T-cell (primary cell): ENCODE data around the gene POU2F3. TPM values are rescaled to one million over a fixed set of nuclear protein-coding genes. Genes with fewer than 3 reads are reported as not detected.

Source experiments
- ATAC-seq, 4 experiments: fragments of 200-7000 bp in 3 of 4; fragments of 150-1000 bp in 1 of 4; cut with Tn5 transposase; replicated peaks in 1 of 4; 1 replicate in 3 of 4; 2 replicates in 1 of 4; pipeline ENCODE4 v1.10.0; 2021; ENCODE audit warnings: moderate library complexity in 3 of 4, mild to moderate bottlenecking in 2 of 4, moderate number of reproducible peaks in 1 of 4
- CTCF ChIA-PET, 2 donors: fragments of 300-600 bp; sonication (Branson Sonifier 250); formaldehyde crosslinking; loops; one replicate each; lab custom pipeline; 2022; ENCODE audit warnings: antibody characterized with exemption in 2 of 2; lab: Charles Lee
- POLR2A ChIA-PET, 2 donors: fragments of 300-600 bp; sonication (Branson Sonifier 250); formaldehyde crosslinking; loops; one replicate each; lab custom pipeline; 2022; ENCODE audit warnings: antibody characterized with exemption in 2 of 2; lab: Charles Lee
- DNase-seq, 35 experiments: peaks; one replicate each; pipeline versions ENCODE4 v3.0.0 to v3.0.0-alpha.2; 2013 to 2023
- H3K27ac ChIP-seq: one replicate; pipeline ENCODE4 v1.5.1; 2013; ENCODE audit warnings: low read length
- H3K27me3 ChIP-seq, 2 experiments: replicated peaks in 1 of 2; 1 replicate in 1 of 2; 2 replicates in 1 of 2; pipeline versions ENCODE4 v1.6.1 to v1.7.0; 2013; ENCODE audit warnings: low read length in 1 of 2, mixed read lengths in 1 of 2; ENCODE audit not compliant: control insufficient read depth in 2 of 2, insufficient read depth in 2 of 2; ENCODE audit errors: extremely low read depth in 1 of 2
- H3K36me3 ChIP-seq, 2 donors: 1 replicate in 1 of 2; 2 replicates in 1 of 2; pipeline versions ENCODE4 v1.6.1 to v1.7.0; 2013; ENCODE audit warnings: low read length in 1 of 2; ENCODE audit not compliant: control insufficient read depth in 2 of 2, insufficient read depth in 1 of 2; ENCODE audit errors: extremely low read depth in 1 of 2
- H3K4me1 ChIP-seq, 2 experiments: 1 replicate in 1 of 2; 2 replicates in 1 of 2; pipeline versions ENCODE4 v1.6.1 to v1.7.0; 2013; ENCODE audit warnings: low read length in 2 of 2, mixed read lengths in 1 of 2; ENCODE audit not compliant: insufficient read depth in 2 of 2, control insufficient read depth in 1 of 2; ENCODE audit errors: extremely low read depth in 1 of 2
- H3K4me3 ChIP-seq, 2 donors: 1 replicate in 1 of 2; 2 replicates in 1 of 2; pipeline versions ENCODE4 v1.5.1 to v1.7.0; 2013; ENCODE audit warnings: mild to moderate bottlenecking in 2 of 2, low read length in 1 of 2, moderate library complexity in 1 of 2; ENCODE audit not compliant: control insufficient read depth in 1 of 2; ENCODE audit errors: extremely low read depth in 1 of 2
- H3K9me3 ChIP-seq: 2 replicates; pipeline ENCODE4 v1.7.0; 2013
- H3K27ac Mint-ChIP-seq, 2 donors: one replicate each; pipeline ENCODE4 v1.8.0; 2020 to 2021; ENCODE audit warnings: mild to moderate bottlenecking in 2 of 2, mixed read lengths in 2 of 2
- H3K27me3 Mint-ChIP-seq, 2 donors: one replicate each; pipeline ENCODE4 v1.8.0; 2021 to 2022; ENCODE audit warnings: mixed read lengths in 2 of 2
- H3K36me3 Mint-ChIP-seq: one replicate; pipeline ENCODE4 v1.8.0; 2021; ENCODE audit warnings: mixed read lengths
- H3K4me1 Mint-ChIP-seq, 3 donors: one replicate each; pipeline ENCODE4 v1.8.0; 2020 to 2022; ENCODE audit warnings: mixed read lengths in 3 of 3, mild to moderate bottlenecking in 1 of 3
- H3K4me3 Mint-ChIP-seq, 3 donors: one replicate each; pipeline ENCODE4 v1.8.0; 2020 to 2022; ENCODE audit warnings: mild to moderate bottlenecking in 3 of 3, mixed read lengths in 3 of 3, moderate library complexity in 3 of 3
- H3K9me3 Mint-ChIP-seq, 3 donors: one replicate each; pipeline ENCODE4 v1.8.0; 2020 to 2022; ENCODE audit warnings: mixed read lengths in 3 of 3
- WGBS: methylation state at CpG from one replicate; pipeline ENCODE4 v1.1.5; 2013; ENCODE audit warnings: missing lambda C conversion rate; ENCODE audit not compliant: insufficient coverage; 5-methylcytosine and 5-hydroxymethylcytosine counted together
- total RNA-seq, 35 experiments: library from RNA in 6 of 35; stranded (reverse) in 6 of 35; fragments of 120-200 nt in 1 of 35; gene quantifications; one replicate each; pipeline versions ENCODE4 v1.2.1 to v1.2.4 and lab custom pipeline; 2013 to 2026

POU2F3 gene
- total RNA-seq, 5 donors from 2014 or later (not counting 1 experiment from before 2014, with no cell fraction given), result not detected

- H3K36me3 Mint-ChIP-seq, result no peaks in the 10 kb centered on the region
- H3K9me3 Mint-ChIP-seq, result no peaks in the 10 kb centered on the region
- no peak overlapping the region for H3K27ac Mint-ChIP-seq
- H3K4me1 Mint-ChIP-seq, result no peaks in the 10 kb centered on the region
- DNase-seq (no peak), ATAC-seq (no peak)
- Histone ChIP-seq H3K27ac (no peak overlapping the region), H3K36me3 (no peaks in the 10 kb centered on the region), H3K4me3 (no peak overlapping the region), H3K27me3 (peaks cover 0 to 35% of the 10 kb centered on the region in 2 experiments), H3K9me3 (no peaks in the 10 kb centered on the region), H3K4me1 (no peaks in the 10 kb centered on the region)
- CTCF ChIA-PET, result no interaction called here
- POLR2A ChIA-PET, result no interaction called here
- 81% methylated on average over 8 of the region's 11 CpGs for WGBS
- H3K4me3 Mint-ChIP-seq, result no peak overlapping the region
- peaks cover 7 to 18% of the 10 kb centered on the region in 2 donors for H3K27me3 Mint-ChIP-seq
These were observed 67.5 kb downstream of the POU2F3 start for GRCh38 chr11:120307476-120307875.

- Mint-ChIP-seq H3K36me3 (no peaks in the 10 kb centered on the region), H3K27ac (no peak overlapping the region), H3K9me3 (no peaks in the 10 kb centered on the region), H3K27me3 (peaks cover 12 to 16% of the 10 kb centered on the region in 2 donors), H3K4me1 (no peaks in the 10 kb centered on the region), H3K4me3 (no peak overlapping the region)
- H3K27ac ChIP-seq, result no peak overlapping the region
- no peaks in the 10 kb centered on the region for H3K4me1 ChIP-seq
- H3K27me3 ChIP-seq, result peaks cover 0 to 30% of the 10 kb centered on the region in 2 experiments
- H3K4me3 ChIP-seq, result no peak overlapping the region
- no peak for ATAC-seq
- no peaks in the 10 kb centered on the region for H3K36me3 ChIP-seq
- 84% methylated on average over 5 of the region's 7 CpGs for WGBS
- ChIA-PET POLR2A (no interaction called here), CTCF (interaction anchor here in 1 of 2 donors (0.6 kb wide), 1 partner anchor 13 kb away, joined by 3 read pairs; no protein-coding TSS in a partner anchor)
- no peak for DNase-seq
- H3K9me3 ChIP-seq, result no peaks in the 10 kb centered on the region
These were observed 68.1 kb downstream of the POU2F3 start for GRCh38 chr11:120308081-120308480.

- Histone ChIP-seq H3K27me3 (peaks cover 0 to 25% of the 10 kb centered on the region in 2 experiments), H3K27ac (no peak overlapping the region), H3K4me1 (no peaks in the 10 kb centered on the region), H3K36me3 (no peaks in the 10 kb centered on the region), H3K9me3 (no peaks in the 10 kb centered on the region), H3K4me3 (no peak overlapping the region)
- Mint-ChIP-seq H3K9me3 (no peaks in the 10 kb centered on the region), H3K36me3 (no peaks in the 10 kb centered on the region), H3K4me1 (no peaks in the 10 kb centered on the region), H3K4me3 (no peak overlapping the region), H3K27ac (no peak overlapping the region), H3K27me3 (peaks cover 7 to 11% of the 10 kb centered on the region in 2 donors)
- DNase-seq (no peak), ATAC-seq (no peak)
- CTCF ChIA-PET, result no interaction called here
- 67% methylated on average over 3 of the region's 3 CpGs for WGBS
- POLR2A ChIA-PET, result no interaction called here
These were observed 70.9 kb downstream of the POU2F3 start for GRCh38 chr11:120310870-120311269.

GRCh38 chr11:120314861-120315260 lies 74.9 kb downstream of the POU2F3 start:
- peaks cover 0 to 12% of the 10 kb centered on the region in 2 experiments for H3K27me3 ChIP-seq
- no peaks in the 10 kb centered on the region for H3K9me3 Mint-ChIP-seq
- H3K4me3 ChIP-seq, result no peak overlapping the region
- no peaks in the 10 kb centered on the region for H3K9me3 ChIP-seq
- no peaks in the 10 kb centered on the region for H3K36me3 Mint-ChIP-seq
- H3K27ac Mint-ChIP-seq, result no peak overlapping the region
- no peak overlapping the region for H3K27ac ChIP-seq
- ATAC-seq (no peak), DNase-seq (no peak)
- ChIA-PET POLR2A (no interaction called here), CTCF (interaction anchor here in 1 of 2 donors (2.2 kb wide), 1 partner anchor 12 kb away, joined by 7 read pairs; no protein-coding TSS in a partner anchor)
- H3K27me3 Mint-ChIP-seq, result peaks cover 9 to 23% of the 10 kb centered on the region in 2 donors
- no peaks in the 10 kb centered on the region for H3K36me3 ChIP-seq
- H3K4me1 ChIP-seq, result no peaks in the 10 kb centered on the region
- no peaks in the 10 kb centered on the region for H3K4me1 Mint-ChIP-seq
- 88% methylated on average over 3 of the region's 3 CpGs for WGBS
- no peak overlapping the region for H3K4me3 Mint-ChIP-seq

- WGBS, result 62% methylated on average over 4 of the region's 8 CpGs
- no peak overlapping the region for H3K27ac Mint-ChIP-seq
- Histone ChIP-seq H3K9me3 (no peaks in the 10 kb centered on the region), H3K4me1 (no peaks in the 10 kb centered on the region), H3K27ac (no peak overlapping the region), H3K36me3 (no peaks in the 10 kb centered on the region), H3K27me3 (peaks cover 0 to 14% of the 10 kb centered on the region in 2 experiments), H3K4me3 (no peak overlapping the region)
- ChIA-PET CTCF (no interaction called here), POLR2A (no interaction called here)
- DNase-seq (no peak), ATAC-seq (no peak)
- H3K36me3 Mint-ChIP-seq, result no peaks in the 10 kb centered on the region
- no peaks in the 10 kb centered on the region for H3K4me1 Mint-ChIP-seq
- H3K4me3 Mint-ChIP-seq, result no peak overlapping the region
- no peaks in the 10 kb centered on the region for H3K9me3 Mint-ChIP-seq
- H3K27me3 Mint-ChIP-seq, result peaks cover 18 to 36% of the 10 kb centered on the region in 2 donors
These were observed 77.1 kb downstream of the POU2F3 start for GRCh38 chr11:120316880-120317688.

- POLR2A ChIA-PET, result no interaction called here
- H3K4me1 Mint-ChIP-seq, result no peaks in the 10 kb centered on the region
These were observed 77.9 kb downstream of the POU2F3 start for GRCh38 chr11:120317689-120318480.

More at GRCh38 chr11:120317689-120318480, 77.9 kb downstream of the POU2F3 start:
- Mint-ChIP-seq H3K4me3 (no peak overlapping the region), H3K27me3 (peaks cover 24 to 38% of the 10 kb centered on the region in 2 donors), H3K9me3 (no peaks in the 10 kb centered on the region), H3K27ac (no peak overlapping the region), H3K36me3 (no peaks in the 10 kb centered on the region)
- Histone ChIP-seq H3K27ac (no peak overlapping the region), H3K27me3 (peaks cover 0 to 18% of the 10 kb centered on the region in 2 experiments), H3K9me3 (no peaks in the 10 kb centered on the region), H3K4me1 (no peaks in the 10 kb centered on the region), H3K36me3 (no peaks in the 10 kb centered on the region), H3K4me3 (no peak overlapping the region)
- 93% methylated on average over 3 of the region's 10 CpGs for WGBS
- ATAC-seq, result no peak
- CTCF ChIA-PET, result no interaction called here
- no peak for DNase-seq
